Liver (tissue), 9 donors: Measurements from ENCODE around the gene SIK2. TPM values are rescaled to one million over a fixed set of nuclear protein-coding genes. Genes with fewer than 3 reads are reported as not detected.

Experiments used
- DNase-seq: peaks from one replicate; pipeline ENCODE4 v3.0.0-alpha.2; 2017; ENCODE audit warnings: low spot score
- H3K27ac ChIP-seq, 2 donors: one replicate each; pipeline ENCODE4 v1.7.0; 2013; ENCODE audit warnings: inconsistent platforms in 2 of 2, low read length in 2 of 2, control low read depth in 1 of 2, low read depth in 1 of 2, mild to moderate bottlenecking in 1 of 2
- H3K27me3 ChIP-seq, 4 donors: one replicate each; pipeline versions ENCODE4 v1.6.1 to v1.7.0; 2013; ENCODE audit warnings: low read length in 3 of 4, inconsistent platforms in 1 of 4, mild to moderate bottlenecking in 1 of 4, moderate library complexity in 1 of 4; ENCODE audit not compliant: control insufficient read depth in 4 of 4, insufficient read depth in 4 of 4
- H3K36me3 ChIP-seq, 4 donors: one replicate each; pipeline versions ENCODE4 v1.6.1 to v1.7.0; 2013; ENCODE audit warnings: low read length in 3 of 4, mild to moderate bottlenecking in 3 of 4, low read depth in 1 of 4, moderate library complexity in 1 of 4; ENCODE audit not compliant: control insufficient read depth in 4 of 4, insufficient read depth in 3 of 4
- H3K4me1 ChIP-seq, 4 donors: one replicate each; pipeline versions ENCODE4 v1.6.1 to v1.7.0; 2013; ENCODE audit warnings: low read length in 3 of 4, mild to moderate bottlenecking in 3 of 4, moderate library complexity in 1 of 4; ENCODE audit not compliant: control insufficient read depth in 4 of 4, insufficient read depth in 4 of 4
- H3K4me3 ChIP-seq, 3 donors: one replicate each; pipeline versions ENCODE4 v1.6.1 to v1.7.0; 2013; ENCODE audit warnings: low read length in 3 of 3, control low read depth in 1 of 3, low read depth in 1 of 3, mild to moderate bottlenecking in 1 of 3
- H3K9ac ChIP-seq, 2 donors: one replicate each; pipeline ENCODE4 v1.7.0; 2013; ENCODE audit warnings: low read length in 2 of 2, mild to moderate bottlenecking in 2 of 2, moderate library complexity in 2 of 2, control low read depth in 1 of 2, low read depth in 1 of 2
- H3K9me3 ChIP-seq, 4 donors: one replicate each; pipeline versions ENCODE4 v1.6.1 to v1.7.0; 2013; ENCODE audit warnings: low read length in 3 of 4; ENCODE audit not compliant: control insufficient read depth in 4 of 4
- EGR1 ChIP-seq, 2 donors: IDR thresholded peaks; 2 replicates each; pipeline ENCODE4 v1.6.1; 2016 to 2018; ENCODE audit warnings: antibody characterized with exemption in 2 of 2, low read depth in 2 of 2
- FOXA1 ChIP-seq: IDR thresholded peaks from 2 replicates; pipeline ENCODE4 v1.6.1; 2016; ENCODE audit warnings: antibody characterized with exemption
- FOXA2 ChIP-seq: IDR thresholded peaks from 2 replicates; pipeline ENCODE4 v1.6.1; 2016; ENCODE audit warnings: antibody characterized with exemption
- GABPA ChIP-seq, 2 donors: IDR thresholded peaks in 1 of 2; conservative IDR thresholded peaks in 1 of 2; 2 replicates each; pipeline ENCODE4 v1.6.1; 2016; ENCODE audit warnings: antibody characterized with exemption in 2 of 2, mild to moderate bottlenecking in 1 of 2, moderate library complexity in 1 of 2
- HNF4A ChIP-seq, 2 donors: conservative IDR thresholded peaks; 2 replicates each; pipeline ENCODE4 v1.6.1; 2016; ENCODE audit warnings: antibody characterized with exemption in 2 of 2, mild to moderate bottlenecking in 2 of 2
- HNF4G ChIP-seq: IDR thresholded peaks from 2 replicates; pipeline ENCODE4 v1.6.1; 2016; ENCODE audit warnings: antibody characterized with exemption
- JUND ChIP-seq, 2 donors: IDR thresholded peaks; 2 replicates each; pipeline ENCODE4 v1.6.1; 2016; ENCODE audit warnings: antibody characterized with exemption in 2 of 2
- NR2F2 ChIP-seq: IDR thresholded peaks from 2 replicates; pipeline ENCODE4 v1.6.1; 2016; ENCODE audit warnings: antibody characterized with exemption
- RAD21 ChIP-seq, 2 donors: IDR thresholded peaks; 2 replicates each; pipeline ENCODE4 v1.6.1; 2016; ENCODE audit warnings: antibody characterized with exemption in 2 of 2, mild to moderate bottlenecking in 2 of 2
- RXRA ChIP-seq, 2 donors: IDR thresholded peaks; 2 replicates each; pipeline ENCODE4 v1.6.1; 2017 to 2018; ENCODE audit warnings: antibody characterized with exemption in 2 of 2, mild to moderate bottlenecking in 1 of 2
- SP1 ChIP-seq: IDR thresholded peaks from 2 replicates; pipeline ENCODE4 v1.6.1; 2018; ENCODE audit warnings: antibody characterized with exemption, mild to moderate bottlenecking
- TAF1 ChIP-seq: conservative IDR thresholded peaks from 2 replicates; pipeline ENCODE4 v1.6.1; 2016; ENCODE audit warnings: antibody characterized with exemption, mild to moderate bottlenecking
- YY1 ChIP-seq: IDR thresholded peaks from 2 replicates; pipeline ENCODE4 v1.6.1; 2016; ENCODE audit warnings: antibody characterized with exemption, mild to moderate bottlenecking
- WGBS: extraction: QIAGEN DNeasy Blood & Tissue Kit; methylation state at CpG from one replicate; pipeline ENCODE4 v1.1.7; 2013; 5-methylcytosine and 5-hydroxymethylcytosine counted together
- polyA plus RNA-seq, 2 donors: library from polyadenylated mRNA; stranded (reverse) in 1 of 2; unstranded in 1 of 2; fragments of 200-250 nt in 1 of 2; fragments of >200 nt in 1 of 2; fragmentation: Nextera tagmentation in 1 of 2; extraction: Ambion mirVana in 1 of 2; gene quantifications; one replicate each; pipeline versions ENCODE4 v1.2.1 to v1.2.3, GENCODE V29; 2013 to 2015
- total RNA-seq, 2 donors: library from RNA; depleted of rRNA; stranded (reverse); fragments of >200 nt; gene quantifications; one replicate each; pipeline ENCODE4 v1.2.3, GENCODE V29; 2014
- TF ChIP-seq, protein P1 (sequence below): IDR thresholded peaks from 2 replicates; pipeline ENCODE4 v1.6.1; 2016; ENCODE audit warnings: antibody characterized with exemption
- TF ChIP-seq, protein P2 (sequence below): IDR thresholded peaks from 2 replicates; pipeline ENCODE4 v1.6.1; 2016; ENCODE audit warnings: antibody characterized with exemption
- TF ChIP-seq, protein P3 (sequence below): IDR thresholded peaks from 2 replicates; pipeline ENCODE4 v1.6.1; 2016; ENCODE audit warnings: antibody characterized with exemption
- TF ChIP-seq, protein P4 (sequence below): fragments of 150-350 bp; IDR thresholded peaks from 2 replicates; pipeline ENCODE4 v1.5.1; 2017; ENCODE audit warnings: improper control_type of control experiment, low read depth, low read length; ENCODE audit not compliant: missing input control
- donor health status: healthy.
- donor health status: healthy.
- donor health status: healthy.
- donor health status: healthy.
- donor health status: healthy.

The SIK2 gene
- total and polyA plus RNA-seq, 4 donors: 6.5 to 15.0 (median 9.3) TPM

DNA sequence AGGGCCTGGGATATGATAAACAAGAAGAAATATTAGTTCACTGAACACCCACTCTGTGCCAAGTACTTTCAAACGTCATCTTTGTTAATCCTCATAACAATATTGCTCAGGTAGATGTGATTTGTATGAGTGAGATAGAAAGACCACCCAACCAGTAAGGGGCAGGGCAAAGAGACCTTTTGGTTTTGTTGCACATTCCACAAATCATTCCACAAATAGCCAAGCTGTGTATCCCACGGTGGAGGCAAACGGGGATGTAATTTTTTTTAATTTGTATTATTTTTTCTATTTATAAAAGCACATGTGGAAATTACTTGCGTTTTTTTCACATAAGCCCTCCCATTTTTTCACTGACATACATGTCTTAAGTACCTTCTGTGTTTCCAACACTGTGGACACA is 32.8 kb upstream of the SIK2 start:
- 81% methylated on average over 4 of the region's 4 CpGs for WGBS
- no peak for TF ChIP-seq FOXA1
- no peak for TF ChIP-seq HNF4A (conservative IDR thresholded peaks at IDR 0.05)
- TF ChIP-seq GABPA (IDR thresholded peaks at IDR 0.05 in 1 of 2, conservative IDR thresholded peaks at IDR 0.05 in 1 of 2): no peak
- TF ChIP-seq SP1: no peak
- TF ChIP-seq TAF1: no peak
- no peak for TF ChIP-seq YY1
- Histone ChIP-seq H3K9ac (no peak overlapping the region), H3K9me3 (no peaks in the 10 kb centered on the region), H3K4me3 (no peak overlapping the region), H3K27ac (no peak overlapping the region), H3K27me3 (no peaks in the 10 kb centered on the region), H3K36me3 (no peaks in the 10 kb centered on the region), H3K4me1 (peaks cover 0 to 11% (median 8%) of the 10 kb centered on the region in 4 donors)
- no peak for DNase-seq

DNA sequence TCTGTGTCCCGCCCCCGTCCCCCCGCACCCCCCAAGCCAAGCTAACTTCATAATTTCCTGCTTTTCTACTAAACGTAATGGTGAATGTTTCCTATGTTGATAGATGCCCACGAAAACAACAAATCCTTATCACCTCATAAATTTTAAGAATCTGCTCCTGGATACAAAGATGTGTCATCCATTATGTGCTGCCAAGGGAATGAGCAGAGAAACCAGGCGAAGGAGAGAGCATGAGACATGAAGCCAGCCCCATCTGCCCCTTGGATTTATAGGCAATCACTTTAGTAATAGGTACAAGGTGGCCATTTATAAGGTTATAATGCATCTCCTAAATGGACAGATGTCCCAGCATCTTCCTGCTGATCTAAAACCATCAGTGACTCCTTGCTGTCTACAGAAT is 31.5 kb upstream of the SIK2 start:
- no peak overlapping the region for H3K4me3 ChIP-seq
- peaks cover 0 to 13% (median 8%) of the 10 kb centered on the region in 4 donors for H3K4me1 ChIP-seq
- no peak overlapping the region for H3K9ac ChIP-seq
- WGBS: 74% methylated on average over 6 of the region's 6 CpGs
- TF ChIP-seq FOXA1: no peak
- TF ChIP-seq RXRA (IDR thresholded peaks at IDR 0.05): no peak
- no peak for TF ChIP-seq YY1
- TF ChIP-seq, protein P1, sequence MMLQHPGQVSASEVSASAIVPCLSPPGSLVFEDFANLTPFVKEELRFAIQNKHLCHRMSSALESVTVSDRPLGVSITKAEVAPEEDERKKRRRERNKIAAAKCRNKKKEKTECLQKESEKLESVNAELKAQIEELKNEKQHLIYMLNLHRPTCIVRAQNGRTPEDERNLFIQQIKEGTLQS: no peak
- TF ChIP-seq, protein P2, sequence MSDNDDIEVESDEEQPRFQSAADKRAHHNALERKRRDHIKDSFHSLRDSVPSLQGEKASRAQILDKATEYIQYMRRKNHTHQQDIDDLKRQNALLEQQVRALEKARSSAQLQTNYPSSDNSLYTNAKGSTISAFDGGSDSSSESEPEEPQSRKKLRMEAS: no peak
- TF ChIP-seq JUND (IDR thresholded peaks at IDR 0.05): no peak
- no peak for TF ChIP-seq TAF1
- TF ChIP-seq, protein P3, sequence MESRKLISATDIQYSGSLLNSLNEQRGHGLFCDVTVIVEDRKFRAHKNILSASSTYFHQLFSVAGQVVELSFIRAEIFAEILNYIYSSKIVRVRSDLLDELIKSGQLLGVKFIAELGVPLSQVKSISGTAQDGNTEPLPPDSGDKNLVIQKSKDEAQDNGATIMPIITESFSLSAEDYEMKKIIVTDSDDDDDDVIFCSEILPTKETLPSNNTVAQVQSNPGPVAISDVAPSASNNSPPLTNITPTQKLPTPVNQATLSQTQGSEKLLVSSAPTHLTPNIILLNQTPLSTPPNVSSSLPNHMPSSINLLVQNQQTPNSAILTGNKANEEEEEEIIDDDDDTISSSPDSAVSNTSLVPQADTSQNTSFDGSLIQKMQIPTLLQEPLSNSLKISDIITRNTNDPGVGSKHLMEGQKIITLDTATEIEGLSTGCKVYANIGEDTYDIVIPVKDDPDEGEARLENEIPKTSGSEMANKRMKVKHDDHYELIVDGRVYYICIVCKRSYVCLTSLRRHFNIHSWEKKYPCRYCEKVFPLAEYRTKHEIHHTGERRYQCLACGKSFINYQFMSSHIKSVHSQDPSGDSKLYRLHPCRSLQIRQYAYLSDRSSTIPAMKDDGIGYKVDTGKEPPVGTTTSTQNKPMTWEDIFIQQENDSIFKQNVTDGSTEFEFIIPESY: no peak
- no peak for TF ChIP-seq EGR1 (IDR thresholded peaks at IDR 0.05; ENCODE audit: low read depth in 2 of 2)
- no peak for TF ChIP-seq SP1
- TF ChIP-seq GABPA (IDR thresholded peaks at IDR 0.05 in 1 of 2, conservative IDR thresholded peaks at IDR 0.05 in 1 of 2): no peak
- no peak for TF ChIP-seq FOXA2
- no peak for TF ChIP-seq HNF4G
- no peak for TF ChIP-seq RAD21 (IDR thresholded peaks at IDR 0.05)
- TF ChIP-seq, protein P4, sequence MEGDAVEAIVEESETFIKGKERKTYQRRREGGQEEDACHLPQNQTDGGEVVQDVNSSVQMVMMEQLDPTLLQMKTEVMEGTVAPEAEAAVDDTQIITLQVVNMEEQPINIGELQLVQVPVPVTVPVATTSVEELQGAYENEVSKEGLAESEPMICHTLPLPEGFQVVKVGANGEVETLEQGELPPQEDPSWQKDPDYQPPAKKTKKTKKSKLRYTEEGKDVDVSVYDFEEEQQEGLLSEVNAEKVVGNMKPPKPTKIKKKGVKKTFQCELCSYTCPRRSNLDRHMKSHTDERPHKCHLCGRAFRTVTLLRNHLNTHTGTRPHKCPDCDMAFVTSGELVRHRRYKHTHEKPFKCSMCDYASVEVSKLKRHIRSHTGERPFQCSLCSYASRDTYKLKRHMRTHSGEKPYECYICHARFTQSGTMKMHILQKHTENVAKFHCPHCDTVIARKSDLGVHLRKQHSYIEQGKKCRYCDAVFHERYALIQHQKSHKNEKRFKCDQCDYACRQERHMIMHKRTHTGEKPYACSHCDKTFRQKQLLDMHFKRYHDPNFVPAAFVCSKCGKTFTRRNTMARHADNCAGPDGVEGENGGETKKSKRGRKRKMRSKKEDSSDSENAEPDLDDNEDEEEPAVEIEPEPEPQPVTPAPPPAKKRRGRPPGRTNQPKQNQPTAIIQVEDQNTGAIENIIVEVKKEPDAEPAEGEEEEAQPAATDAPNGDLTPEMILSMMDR: no peak
- no peak for TF ChIP-seq NR2F2
- H3K27me3 ChIP-seq: no peaks in the 10 kb centered on the region
- no peaks in the 10 kb centered on the region for H3K36me3 ChIP-seq
- no peak for DNase-seq
- H3K9me3 ChIP-seq: no peaks in the 10 kb centered on the region
- H3K27ac ChIP-seq: no peak overlapping the region
